Spleen (tissue), 11 donors: ENCODE data around the gene ADIPOR2. TPM values are rescaled to one million over a fixed set of nuclear protein-coding genes. Genes with fewer than 3 reads are reported as not detected.

Experiments used
- DNase-seq: peaks from one replicate; pipeline ENCODE4 v3.0.0-alpha.2; 2020
- H3K27ac ChIP-seq, 8 donors: fragments of 200-600 bp; sonication (generic) in 7 of 8; 1 replicate in 4 of 8; 2 replicates in 4 of 8; pipeline versions ENCODE4 v1.5.0 to v1.8.0; 2016 to 2021; ENCODE audit warnings: inconsistent platforms in 4 of 8, mild to moderate bottlenecking in 4 of 8, moderate library complexity in 1 of 8
- H3K27me3 ChIP-seq, 7 donors: fragments of 200-600 bp; sonication (generic) in 6 of 7; replicated peaks in 1 of 7; 1 replicate in 4 of 7; 2 replicates in 3 of 7; pipeline versions ENCODE4 v1.5.0 to v1.8.0; 2016 to 2021; ENCODE audit warnings: inconsistent platforms in 3 of 7, mild to moderate bottlenecking in 1 of 7
- H3K36me3 ChIP-seq, 6 donors: fragments of 200-600 bp; sonication (generic) in 5 of 6; 1 replicate in 4 of 6; 2 replicates in 2 of 6; pipeline versions ENCODE4 v1.5.0 to v1.8.0; 2016 to 2021; ENCODE audit warnings: inconsistent platforms in 2 of 6
- H3K4me1 ChIP-seq, 6 donors: fragments of 200-600 bp; sonication (generic) in 5 of 6; 1 replicate in 3 of 6; 2 replicates in 3 of 6; pipeline versions ENCODE4 v1.5.0 to v1.8.0; 2016 to 2021; ENCODE audit warnings: inconsistent platforms in 3 of 6
- H3K4me3 ChIP-seq, 8 donors: fragments of 200-600 bp; sonication (generic) in 7 of 8; 1 replicate in 4 of 8; 2 replicates in 4 of 8; pipeline versions ENCODE4 v1.5.0 to v1.8.0; 2016 to 2021; ENCODE audit warnings: inconsistent platforms in 4 of 8, mild to moderate bottlenecking in 4 of 8, moderate library complexity in 2 of 8
- H3K9me3 ChIP-seq, 8 donors: fragments of 200-600 bp; sonication (generic) in 7 of 8; 1 replicate in 4 of 8; 2 replicates in 4 of 8; pipeline versions ENCODE4 v1.5.0 to v1.8.0; 2016 to 2021; ENCODE audit warnings: inconsistent platforms in 4 of 8
- CTCF ChIP-seq, 11 experiments: fragments of 200-600 bp in 7 of 11; fragments of 450-650 bp in 4 of 11; sonication (generic) in 4 of 11; IDR thresholded peaks in 8 of 11; conservative IDR thresholded peaks in 3 of 11; 1 replicate in 7 of 11; 2 replicates in 4 of 11; pipeline versions ENCODE4 v1.4.0 to v1.8.0; 2016 to 2021; ENCODE audit warnings: antibody characterized with exemption in 11 of 11, inconsistent platforms in 4 of 11, mild to moderate bottlenecking in 1 of 11
- POLR2A ChIP-seq, 3 donors: fragments of 450-650 bp; IDR thresholded peaks; one replicate each; pipeline ENCODE4 v1.5.1; 2017; ENCODE audit warnings: antibody characterized with exemption in 3 of 3, mild to moderate bottlenecking in 1 of 3
- POLR2AphosphoS5 ChIP-seq, 3 donors: sonication (generic); formaldehyde crosslinking; IDR thresholded peaks; one replicate each; pipeline ENCODE4 v1.5.1; 2017; ENCODE audit warnings: antibody characterized with exemption in 3 of 3
- WGBS, 5 donors: extraction: QIAGEN DNeasy Blood & Tissue Kit in 3 of 5; methylation state at CpG; one replicate each; pipeline versions ENCODE4 v1.1.5 to v1.1.7; 2013 to 2018; 5-methylcytosine and 5-hydroxymethylcytosine counted together
- intact Hi-C: fragments of 100-400 bp; cut with DNase I; formaldehyde crosslinking; loops from one replicate; pipeline ENCODE4 v1.15.0; 2023; ENCODE audit warnings: low total_unique reads
- polyA plus RNA-seq, 3 donors: library from polyadenylated mRNA; stranded (reverse); fragments of 200-250 nt; gene quantifications; one replicate each; pipeline ENCODE4 v1.2.1, GENCODE V29; 2013
- total RNA-seq, 7 donors: library from RNA; depleted of rRNA in 3 of 7; stranded (reverse); fragments of >200 nt in 3 of 7; fragmentation: NEBNext Ultra II Directional in 4 of 7; extraction: Animal tissue kit (Norgen Biotek cat#: 25700) in 4 of 7; gene quantifications; one replicate each; pipeline versions ENCODE4 v1.1.0 to v1.2.1, GENCODE V29; 2016 to 2021
- donor health status: healthy with polysubstance abuse.
- donor health status: DM: no; HTN: no; CAD: no; lungs with moderate emphysema.
- donor health status: DM: no; HTN: no; CAD: no.
- donor health status: Bipolar disorder and iron deficiency.
- donor health status: healthy.
- donor health status: DM: no; HTN: no; CAD: no.
- donor health status: DM: yes; HTN: yes; CAD: no.

ADIPOR2 gene
- total and polyA plus RNA-seq, 10 donors, result 12.9 to 43.7 (median 38.8) TPM

- H3K27ac ChIP-seq, result no peak overlapping the region
- H3K4me3 ChIP-seq, result no peak overlapping the region
- WGBS, 5 donors, result 92 to 99% (median 95%) methylated on average over 5 of the region's 5 CpGs
- H3K9me3 ChIP-seq, result no peaks in the 10 kb centered on the region
- TF ChIP-seq CTCF (IDR thresholded peaks at IDR 0.05 in 8 of 11, conservative IDR thresholded peaks at IDR 0.05 in 3 of 11), result no peak
- no peak for TF ChIP-seq POLR2AphosphoS5 (IDR thresholded peaks at IDR 0.05)
- TF ChIP-seq POLR2A (IDR thresholded peaks at IDR 0.05), result no peak
- H3K27me3 ChIP-seq, result no peaks in the 10 kb centered on the region
- peaks cover 17 to 36% (median 25%) of the 10 kb centered on the region in 6 donors for H3K4me1 ChIP-seq
- DNase-seq, result no peak
- intact Hi-C loops, result no loop called here
- no peaks in the 10 kb centered on the region for H3K36me3 ChIP-seq
Observed at GRCh38 chr12:1688086-1688710, 2.7 kb upstream of the ADIPOR2 start.

GRCh38 chr12:1691123-1692007 lies 495 bp downstream of the ADIPOR2 start:
- DNase-seq, result peak; percentile 93
- H3K27ac ChIP-seq, result peak overlapping the region; percentile 74 to 97 (median 94)
- H3K27me3 ChIP-seq, result no peaks in the 10 kb centered on the region
- 0 to 1% (median 1%) methylated on average over 14 to 56 of the region's 56 CpGs for WGBS, 5 donors
- TF ChIP-seq POLR2A (IDR thresholded peaks at IDR 0.05) (no peak), POLR2AphosphoS5 (IDR thresholded peaks at IDR 0.05) (no peak), CTCF (IDR thresholded peaks at IDR 0.05 in 8 of 11, conservative IDR thresholded peaks at IDR 0.05 in 3 of 11) (no peak)
- intact Hi-C loops, result no loop called here
- no peaks in the 10 kb centered on the region for H3K36me3 ChIP-seq
- H3K4me3 ChIP-seq, result peak overlapping the region; percentile 52 to 84 (median 79)
- no peaks in the 10 kb centered on the region for H3K9me3 ChIP-seq
- H3K4me1 ChIP-seq, result peaks cover 17 to 67% (median 42%) of the 10 kb centered on the region in 6 donors

- Histone ChIP-seq H3K4me3 (peak overlapping the region in 6 of 8 donors; percentile 74 to 84 (median 82)), H3K27ac (peak overlapping the region in 1 of 8 donors; percentile 97), H3K9me3 (no peaks in the 10 kb centered on the region), H3K36me3 (no peaks in the 10 kb centered on the region), H3K4me1 (peaks cover 24 to 76% (median 51%) of the 10 kb centered on the region in 6 donors), H3K27me3 (no peaks in the 10 kb centered on the region)
- no peak for TF ChIP-seq CTCF (IDR thresholded peaks at IDR 0.05 in 8 of 11, conservative IDR thresholded peaks at IDR 0.05 in 3 of 11)
- no peak for DNase-seq
- intact Hi-C loops, result no loop called here
- 22 to 53% (median 38%) methylated on average over 4 of the region's 4 CpGs for WGBS, 5 donors
Observed at GRCh38 chr12:1692226-1692625, 1.4 kb downstream of the ADIPOR2 start.
